Measurements from ENCODE around the gene LRFN2. TPM values are rescaled to one million over a fixed set of nuclear protein-coding genes. Genes with fewer than 3 reads are reported as not detected.

Gene LRFN2
- total and polyA plus RNA-seq, 2 donors (not counting 1 experiment from before 2014, with no cell fraction given): not detected

DNA sequence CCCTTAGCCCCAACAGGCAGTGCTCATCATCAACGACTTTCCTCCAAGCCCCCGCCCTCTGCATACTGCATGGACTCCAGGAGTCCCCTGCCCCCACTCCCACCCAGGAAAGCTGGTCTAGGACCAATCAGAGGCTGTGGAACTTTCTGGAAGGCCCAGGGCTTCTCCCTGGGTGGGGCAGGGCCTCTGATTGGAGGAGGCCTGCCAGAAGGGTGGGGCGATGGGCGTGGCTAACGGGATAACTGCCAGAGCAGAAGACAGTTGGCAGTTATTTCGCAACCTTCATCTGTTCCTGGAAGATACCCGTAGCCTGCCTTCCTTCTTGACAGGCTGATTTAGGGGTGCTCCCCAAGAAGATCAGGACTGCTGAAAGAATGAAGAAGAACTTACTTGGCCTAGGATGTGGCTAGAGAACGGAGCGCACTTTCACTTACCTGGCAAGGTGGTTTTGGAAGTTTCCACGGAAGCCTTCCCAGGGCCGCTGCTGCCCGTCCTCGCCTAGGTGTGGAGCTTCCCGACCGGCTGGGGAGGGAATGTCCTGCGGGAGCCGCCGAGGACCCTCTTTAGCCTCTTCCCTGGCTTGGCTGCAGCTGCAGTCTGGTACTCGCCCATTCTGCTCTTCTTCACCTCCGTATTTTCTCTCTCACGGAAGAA, 209.0 kb downstream of the LRFN2 start:
- Histone ChIP-seq H3K4me3 (ENCODE audit: control extremely low read depth in 1 of 5, extremely low read depth in 1 of 5, insufficient read depth in 1 of 5, low read depth in 2 of 5, low read length in 4 of 5) (no peak overlapping the region), H2AFZ (ENCODE audit: insufficient read depth, low read depth, low read length, poor library complexity, severe bottlenecking) (no peak overlapping the region), H3K36me3 (replicated peaks in 1 of 2; ENCODE audit: control extremely low read depth in 1 of 2, control insufficient read depth in 1 of 2, extremely low read depth in 1 of 2, insufficient read depth in 2 of 2, low read length in 1 of 2) (no peaks in the 10 kb centered on the region), H3K4me1 (ENCODE audit: control insufficient read depth in 2 of 2, insufficient read depth in 2 of 2, low read length in 2 of 2) (no peaks in the 10 kb centered on the region), H3K9ac (ENCODE audit: low read length) (no peak overlapping the region), H3K4me2 (replicated peaks; ENCODE audit: low read depth, low read length, poor library complexity, severe bottlenecking) (no peak overlapping the region), H3K27ac (ENCODE audit: low read length in 2 of 2) (no peak overlapping the region), H3K9me3 (ENCODE audit: control extremely low read depth in 1 of 3, control insufficient read depth in 2 of 3, insufficient read depth in 1 of 3, low read length in 2 of 3) (no peaks in the 10 kb centered on the region), H4K20me1 (ENCODE audit: control insufficient read depth, insufficient read depth, low read length, poor library complexity, severe bottlenecking) (no peaks in the 10 kb centered on the region), H3K79me2 (ENCODE audit: control insufficient read depth, insufficient read depth, low read length) (no peaks in the 10 kb centered on the region), H3K27me3 (replicated peaks in 1 of 4; ENCODE audit: control extremely low read depth in 1 of 4, control insufficient read depth in 3 of 4, insufficient read depth in 4 of 4, low read length in 3 of 4) (no peaks in the 10 kb centered on the region)
- intact Hi-C loops (cut with micrococcal nuclease): no loop called here
- Mint-ChIP-seq H3K4me1 (no peaks in the 10 kb centered on the region), H3K4me3 (no peak overlapping the region), H3K9me3 (ENCODE audit: insufficient read depth) (no peaks in the 10 kb centered on the region), H3K27ac (no peak overlapping the region), H3K27me3 (no peaks in the 10 kb centered on the region)
- 91% methylated on average over 19 of the region's 21 CpGs for WGBS (ENCODE audit: insufficient coverage)
- TF ChIP-seq EZH2 (IDR thresholded peaks at IDR 0.05; ENCODE audit: borderline replicate concordance, insufficient read depth, low read depth, low read length, poor library complexity, severe bottlenecking) (no peak), CTCF (IDR thresholded peaks at IDR 0.05) (no peak)
- no peak for DNase-seq
- CTCF ChIA-PET: no interaction called here
- ATAC-seq (ENCODE audit: low read depth): no peak
- POLR2A ChIA-PET: no interaction called here

DNA sequence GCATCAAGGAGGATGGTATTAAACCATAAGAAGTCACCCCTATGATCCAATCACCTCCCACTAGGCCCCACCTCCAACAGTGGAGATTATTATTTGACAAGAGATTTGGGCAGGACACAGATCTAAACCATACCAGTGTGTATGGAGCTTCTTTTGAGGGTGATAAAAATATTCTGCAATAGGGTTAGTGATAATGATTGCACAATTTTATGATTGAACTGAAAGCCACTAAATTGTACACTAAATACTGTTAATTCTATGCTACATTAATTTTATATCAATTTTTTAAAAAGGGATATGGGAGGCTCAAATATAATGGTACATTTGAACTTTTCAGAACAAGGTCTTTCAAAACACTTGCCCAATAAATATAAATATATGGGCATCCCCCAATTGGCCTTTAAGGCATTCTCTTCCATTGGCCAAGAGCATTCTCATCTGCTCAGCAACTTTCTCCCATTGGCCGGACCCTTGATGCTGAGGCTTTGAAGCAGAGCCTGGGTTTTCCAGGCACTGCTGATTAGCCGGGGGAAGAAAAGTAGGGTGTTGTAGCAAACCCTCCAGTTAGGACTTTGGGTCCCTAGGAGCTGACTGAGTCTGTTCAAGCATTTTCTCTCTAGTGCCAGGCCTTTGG, 209.9 kb downstream of the LRFN2 start:
- ChIA-PET CTCF (no interaction called here), POLR2A (no interaction called here)
- H3K9ac ChIP-seq (ENCODE audit: low read length): no peak overlapping the region
- TF ChIP-seq CTCF (IDR thresholded peaks at IDR 0.05) (no peak), EZH2 (IDR thresholded peaks at IDR 0.05; ENCODE audit: borderline replicate concordance, insufficient read depth, low read depth, low read length, poor library complexity, severe bottlenecking) (no peak)
- intact Hi-C loops (cut with micrococcal nuclease): no loop called here
- no peaks in the 10 kb centered on the region for H3K4me1 Mint-ChIP-seq
- no peaks in the 10 kb centered on the region for H3K9me3 ChIP-seq (ENCODE audit: control extremely low read depth in 1 of 3, control insufficient read depth in 2 of 3, insufficient read depth in 1 of 3, low read length in 2 of 3)
- H3K4me2 ChIP-seq (replicated peaks; ENCODE audit: low read depth, low read length, poor library complexity, severe bottlenecking): no peak overlapping the region
- H3K79me2 ChIP-seq (ENCODE audit: control insufficient read depth, insufficient read depth, low read length): no peaks in the 10 kb centered on the region
- H4K20me1 ChIP-seq (ENCODE audit: control insufficient read depth, insufficient read depth, low read length, poor library complexity, severe bottlenecking): no peaks in the 10 kb centered on the region
- no peak overlapping the region for H3K27ac Mint-ChIP-seq
- no peaks in the 10 kb centered on the region for H3K4me1 ChIP-seq (ENCODE audit: control insufficient read depth in 2 of 2, insufficient read depth in 2 of 2, low read length in 2 of 2)
- peaks cover 0 to 3% (median 0%) of the 10 kb centered on the region in 4 experiments for H3K27me3 ChIP-seq (replicated peaks in 1 of 4; ENCODE audit: control extremely low read depth in 1 of 4, control insufficient read depth in 3 of 4, insufficient read depth in 4 of 4, low read length in 3 of 4)
- H3K4me3 ChIP-seq (ENCODE audit: control extremely low read depth in 1 of 5, extremely low read depth in 1 of 5, insufficient read depth in 1 of 5, low read depth in 2 of 5, low read length in 4 of 5): no peak overlapping the region
- H3K4me3 Mint-ChIP-seq: no peak overlapping the region
- WGBS (ENCODE audit: insufficient coverage): 100% methylated on average over 1 of the region's 2 CpGs
- H3K36me3 ChIP-seq (replicated peaks in 1 of 2; ENCODE audit: control extremely low read depth in 1 of 2, control insufficient read depth in 1 of 2, extremely low read depth in 1 of 2, insufficient read depth in 2 of 2, low read length in 1 of 2): no peaks in the 10 kb centered on the region
- H3K27ac ChIP-seq (ENCODE audit: low read length in 2 of 2): no peak overlapping the region
- H3K27me3 Mint-ChIP-seq: no peaks in the 10 kb centered on the region
- H2AFZ ChIP-seq (ENCODE audit: insufficient read depth, low read depth, low read length, poor library complexity, severe bottlenecking): no peak overlapping the region
- no peaks in the 10 kb centered on the region for H3K9me3 Mint-ChIP-seq (ENCODE audit: insufficient read depth)
- DNase-seq (no peak), ATAC-seq (ENCODE audit: low read depth) (no peak)
